GM19043 (cell line): Measurements from ENCODE around the gene UMAD1.
"Not testable (repeated sequence)": the region's sequence is repeated elsewhere in the genome, so short reads cannot be mapped to it uniquely, and the experiment has no call there.

ENCODE experiments used
- ATAC-seq: cut with Tn5 transposase; IDR thresholded peaks from one replicate; pipeline ENCODE4 v1.9.1; 2021; ENCODE audit warnings: low read depth; ENCODE audit not compliant: unreplicated experiment

The UMAD1 gene

DNA sequence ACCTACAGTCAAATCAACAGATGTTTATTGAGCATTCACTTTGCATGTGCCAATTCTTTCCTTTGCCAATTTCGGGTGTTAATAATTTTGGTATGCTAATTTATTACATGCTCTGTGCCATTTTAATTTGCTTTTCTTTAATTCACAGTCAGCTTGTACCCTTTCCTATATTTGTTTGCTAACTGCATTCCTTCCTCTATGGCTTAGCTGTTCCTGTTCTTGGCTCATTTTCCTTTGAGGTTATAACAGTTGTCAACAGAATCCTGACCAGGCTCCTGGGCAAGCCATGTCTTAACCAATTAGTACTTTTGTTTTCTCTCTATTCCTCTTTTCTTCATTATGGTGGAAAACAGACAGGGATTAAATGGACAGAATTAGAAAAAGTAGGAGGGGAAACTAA lies 151.5 kb downstream of the UMAD1 start:
- ATAC-seq = no peak

GRCh38 chr7:7793249-7793648 lies 152.7 kb downstream of the UMAD1 start:
- ATAC-seq = no peak

GRCh38 chr7:7793921-7794320 lies 153.4 kb downstream of the UMAD1 start:
- ATAC-seq = no peak

GRCh38 chr7:7795203-7795602 lies 154.7 kb downstream of the UMAD1 start:
- no peak for ATAC-seq

DNA sequence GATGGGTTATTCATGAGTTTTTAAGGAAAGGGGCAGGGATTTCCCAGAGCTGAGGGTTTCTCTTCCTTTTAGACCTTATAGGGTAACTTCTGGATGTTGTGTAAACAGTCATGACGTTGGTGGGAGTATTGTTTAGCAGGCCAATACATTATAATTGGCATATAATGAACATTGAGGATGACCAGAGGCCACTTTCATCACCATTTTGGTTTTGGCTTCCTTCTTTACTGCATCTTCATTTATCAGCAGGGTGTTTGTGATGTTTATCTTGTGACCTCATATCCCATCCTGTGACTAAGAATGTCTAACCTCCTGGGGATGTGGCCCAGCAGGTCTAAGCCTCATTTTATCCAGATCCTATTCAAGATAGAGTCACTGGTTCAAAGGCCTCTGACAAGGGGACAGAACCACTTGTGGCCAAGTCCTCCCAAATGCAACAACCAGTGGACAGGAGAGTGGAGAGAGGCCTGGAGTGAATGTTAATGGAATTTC lies 155.1 kb downstream of the UMAD1 start:
- no peak for ATAC-seq

GRCh38 chr7:7798510-7798909 lies 158.0 kb downstream of the UMAD1 start:
- peak; percentile 66 for ATAC-seq

DNA sequence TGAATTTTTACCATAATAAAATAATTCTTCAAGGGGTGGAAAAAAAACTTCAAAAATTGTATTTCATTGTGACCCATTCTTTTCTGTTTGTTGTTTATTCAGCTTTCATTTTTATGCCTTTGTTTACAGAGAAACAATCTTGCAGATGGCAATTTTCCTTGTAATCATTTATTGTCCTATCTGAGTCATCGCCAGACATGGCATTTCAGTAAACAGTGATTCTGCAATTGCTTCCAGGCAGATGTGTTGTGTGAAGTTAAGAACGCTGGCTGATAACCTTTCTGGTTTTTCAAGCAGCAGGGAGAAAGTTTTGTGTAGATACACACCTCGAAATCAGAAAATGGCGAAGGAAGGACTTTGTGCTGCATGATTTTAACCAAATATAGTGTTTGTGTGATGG lies 158.6 kb downstream of the UMAD1 start:
- ATAC-seq = no peak

- ATAC-seq = no peak
Observed at GRCh38 chr7:7802531-7802930, 162.0 kb downstream of the UMAD1 start.

- ATAC-seq = peak; percentile 81
Observed at GRCh38 chr7:7803715-7804178, 163.2 kb downstream of the UMAD1 start.

DNA sequence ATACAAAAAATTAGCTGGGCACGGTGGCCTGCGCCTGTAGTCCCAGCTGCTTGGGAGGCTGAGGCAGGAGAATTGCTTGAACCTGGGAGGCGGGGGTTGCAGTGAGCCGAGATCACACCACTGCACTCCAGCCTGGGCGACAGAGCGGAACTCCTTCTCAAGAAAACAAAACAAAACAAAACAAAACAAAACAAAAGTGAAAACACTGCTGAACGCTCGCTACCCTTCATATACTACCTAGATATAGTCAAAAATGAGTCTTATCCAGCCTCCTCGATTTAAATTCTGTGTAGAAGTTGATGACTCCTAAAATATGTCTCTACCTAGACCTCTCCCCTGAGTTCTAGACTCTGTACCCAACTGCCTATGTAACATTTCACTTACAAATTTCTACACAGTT lies 164.3 kb downstream of the UMAD1 start:
- not testable (repeated sequence) for ATAC-seq

GRCh38 chr7:7805511-7806153 lies 165.1 kb downstream of the UMAD1 start:
- ATAC-seq = no peak

DNA sequence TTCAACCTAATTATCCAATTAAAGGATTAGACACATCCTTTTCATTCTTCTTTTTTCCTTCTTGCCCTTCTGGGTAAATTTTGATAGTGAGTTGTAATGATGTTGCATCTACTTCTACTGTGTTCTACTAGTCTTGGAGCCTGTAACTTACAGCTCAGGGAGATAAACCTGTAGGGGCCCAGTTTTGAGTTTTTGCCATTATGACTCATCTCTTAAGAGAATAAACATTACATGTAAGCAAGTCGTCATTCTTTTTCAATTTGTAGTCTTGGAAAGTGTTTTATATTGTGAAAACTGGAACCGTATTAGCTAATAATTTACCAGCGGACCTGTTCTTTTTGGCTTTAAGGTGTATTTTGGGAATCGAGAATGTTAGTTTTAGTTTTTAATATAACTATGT lies 167.6 kb downstream of the UMAD1 start:
- ATAC-seq = no peak

- ATAC-seq = no peak
Observed at GRCh38 chr7:7808626-7809025, 168.1 kb downstream of the UMAD1 start.

GRCh38 chr7:7810380-7810779 lies 169.8 kb downstream of the UMAD1 start:
- no peak for ATAC-seq

GRCh38 chr7:7810826-7811225 lies 170.3 kb downstream of the UMAD1 start:
- no peak for ATAC-seq

GRCh38 chr7:7812112-7812511 lies 171.6 kb downstream of the UMAD1 start:
- ATAC-seq = no peak

DNA sequence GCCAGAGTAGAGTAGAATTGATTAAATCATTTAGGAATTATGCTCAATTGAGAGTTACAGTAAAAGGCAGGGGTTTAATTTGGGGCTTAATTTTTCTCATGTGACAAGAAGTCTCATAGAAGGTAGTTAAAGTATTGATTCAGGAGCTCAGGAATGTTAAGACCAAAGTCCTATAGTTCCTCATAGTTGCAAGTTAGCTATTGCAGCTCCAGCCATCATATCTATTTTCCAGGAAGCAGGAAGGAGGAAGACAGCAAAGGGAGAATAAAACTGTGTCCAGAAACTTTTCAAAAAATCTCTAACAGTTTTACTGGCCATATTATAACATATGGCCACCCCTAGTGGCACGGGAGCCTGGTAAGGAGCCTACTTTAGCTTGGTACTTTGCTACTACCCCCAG lies 174.8 kb downstream of the UMAD1 start:
- no peak for ATAC-seq

GRCh38 chr7:7816084-7816483 lies 175.5 kb downstream of the UMAD1 start:
- peak; percentile 44 for ATAC-seq

- ATAC-seq = no peak
Observed at GRCh38 chr7:7816816-7817536, 176.4 kb downstream of the UMAD1 start.

DNA sequence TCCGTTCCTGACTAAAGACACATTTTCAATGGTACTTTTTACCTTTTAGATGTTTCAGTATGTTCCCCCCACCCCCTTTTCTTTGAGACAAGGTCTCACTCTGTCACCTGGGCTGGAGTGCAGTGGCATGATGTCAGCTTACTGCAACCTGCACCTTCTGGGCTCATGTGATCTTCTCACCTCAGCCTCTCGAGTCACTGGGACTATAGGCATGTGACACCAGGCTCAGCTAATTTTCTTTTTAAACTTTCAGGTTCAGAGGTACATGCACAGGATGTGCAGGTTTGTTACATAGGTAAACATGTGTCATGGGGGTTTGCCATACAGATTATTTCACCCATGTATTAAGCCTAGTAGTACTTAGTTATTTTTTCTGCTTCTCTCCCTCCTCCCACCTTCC lies 177.2 kb downstream of the UMAD1 start:
- ATAC-seq = no peak

- ATAC-seq = not testable (repeated sequence)
Observed at GRCh38 chr7:7818179-7818578, 177.6 kb downstream of the UMAD1 start.
